Inferior parietal cortex (tissue), 1 donor: ENCODE results near the gene ETS1.
A peak's percentile ranks its signal among the peaks of the same experiment; 100 is the strongest.
"Not testable (repeated sequence)": the region's sequence is repeated elsewhere in the genome, so short reads cannot be mapped to it uniquely, and the experiment has no call there.

Experiments used
- DNase-seq: peaks from one replicate; pipeline ENCODE4 v3.0.0-alpha.2; 2016; ENCODE audit errors: extremely low spot score

The ETS1 gene

GRCh38 chr11:128465531-128465930 lies 121.8 kb downstream of the ETS1 start:
- DNase-seq = no peak

- DNase-seq = no peak
These were observed 122.4 kb downstream of the ETS1 start for GRCh38 chr11:128464878-128465450.

- DNase-seq = no peak
These were observed 123.4 kb downstream of the ETS1 start for GRCh38 chr11:128463979-128464378.

- DNase-seq = no peak
These were observed 124.0 kb downstream of the ETS1 start for GRCh38 chr11:128463371-128463829.

- DNase-seq = no peak
These were observed 124.4 kb downstream of the ETS1 start for GRCh38 chr11:128462922-128463321.

- DNase-seq = no peak
These were observed 125.2 kb downstream of the ETS1 start for GRCh38 chr11:128462189-128462588.

GRCh38 chr11:128458321-128458720 lies 129.0 kb downstream of the ETS1 start:
- DNase-seq = no peak

- DNase-seq = no peak
These were observed 129.5 kb downstream of the ETS1 start for GRCh38 chr11:128457874-128458273.

- DNase-seq = no peak
These were observed 130.6 kb downstream of the ETS1 start for GRCh38 chr11:128456566-128457268.

- no peak for DNase-seq
These were observed 131.6 kb downstream of the ETS1 start for GRCh38 chr11:128455766-128456165.

GRCh38 chr11:128453444-128454336 lies 133.7 kb downstream of the ETS1 start:
- DNase-seq = peak; percentile 70

- peak; percentile 55 for DNase-seq
These were observed 135.5 kb downstream of the ETS1 start for GRCh38 chr11:128451652-128452470.

GRCh38 chr11:128450882-128451651 lies 136.3 kb downstream of the ETS1 start:
- DNase-seq = no peak

GRCh38 chr11:128450425-128450824 lies 136.9 kb downstream of the ETS1 start:
- not testable (repeated sequence) for DNase-seq

GRCh38 chr11:128448981-128449713 lies 138.2 kb downstream of the ETS1 start:
- DNase-seq = no peak

- DNase-seq = no peak
These were observed 139.0 kb downstream of the ETS1 start for GRCh38 chr11:128448200-128448886.

- DNase-seq = no peak
These were observed 140.1 kb downstream of the ETS1 start for GRCh38 chr11:128447233-128447632.

GRCh38 chr11:128445921-128446320 lies 141.4 kb downstream of the ETS1 start:
- not testable (repeated sequence) for DNase-seq

- DNase-seq = no peak
These were observed 150.2 kb downstream of the ETS1 start for GRCh38 chr11:128437136-128437535.

- no peak for DNase-seq
These were observed 152.5 kb downstream of the ETS1 start for GRCh38 chr11:128434818-128435217.
